Stimulated activated memory B cell treated with anti-CD40 and anti-IgM and Interleukin-4, amounts not matched to agents 10 μg/mL and 1 μg/mL and 100 μg/mL, for 72 hours (primary cell): ENCODE results near the gene CTXND1.

Experiments
- ATAC-seq: fragments of 150-1000 bp; cut with Tn5 transposase; 2 replicates; pipeline ENCODE4 v1.10.0; 2021
- H3K27ac Mint-ChIP-seq: one replicate; pipeline ENCODE4 v1.8.0; 2022; ENCODE audit warnings: mild to moderate bottlenecking, mixed read lengths
- H3K27me3 Mint-ChIP-seq: one replicate; pipeline ENCODE4 v1.8.0; 2022; ENCODE audit warnings: mixed read lengths
- H3K36me3 Mint-ChIP-seq: one replicate; pipeline ENCODE4 v1.8.0; 2022; ENCODE audit warnings: mixed read lengths
- H3K4me1 Mint-ChIP-seq: one replicate; pipeline ENCODE4 v1.8.0; 2022; ENCODE audit warnings: mixed read lengths
- H3K4me3 Mint-ChIP-seq: one replicate; pipeline ENCODE4 v1.8.0; 2022; ENCODE audit warnings: mild to moderate bottlenecking, moderate library complexity, mixed read lengths
- H3K9me3 Mint-ChIP-seq: one replicate; pipeline ENCODE4 v1.8.0; 2022; ENCODE audit warnings: mixed read lengths

Gene CTXND1

DNA sequence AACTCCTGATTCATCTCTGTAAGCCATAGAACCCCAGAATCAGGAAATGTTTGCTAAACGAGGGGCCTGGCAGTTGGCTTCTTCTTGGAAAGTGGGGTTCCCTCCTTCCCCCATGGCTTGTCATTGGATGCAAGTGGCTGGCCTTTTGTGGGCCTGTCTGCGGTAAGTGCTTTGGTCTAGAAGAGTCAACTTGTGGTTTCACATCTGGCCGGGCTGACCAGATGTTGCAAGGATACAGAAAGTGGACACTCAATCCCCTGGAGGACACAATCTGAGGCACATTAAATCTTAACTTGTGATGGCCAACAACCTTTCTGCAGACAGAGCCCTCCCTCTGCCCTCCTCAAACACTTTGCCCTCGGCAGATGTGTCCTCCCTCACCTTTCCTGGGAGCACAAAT, 98.1 kb downstream of the CTXND1 start:
- Mint-ChIP-seq H3K27me3 (no peaks in the 10 kb centered on the region), H3K4me3 (peak overlapping the region; percentile 89), H3K9me3 (no peaks in the 10 kb centered on the region), H3K27ac (peak overlapping the region; percentile 89), H3K36me3 (no peaks in the 10 kb centered on the region), H3K4me1 (peaks cover 26% of the 10 kb centered on the region)
- no peak for ATAC-seq

DNA sequence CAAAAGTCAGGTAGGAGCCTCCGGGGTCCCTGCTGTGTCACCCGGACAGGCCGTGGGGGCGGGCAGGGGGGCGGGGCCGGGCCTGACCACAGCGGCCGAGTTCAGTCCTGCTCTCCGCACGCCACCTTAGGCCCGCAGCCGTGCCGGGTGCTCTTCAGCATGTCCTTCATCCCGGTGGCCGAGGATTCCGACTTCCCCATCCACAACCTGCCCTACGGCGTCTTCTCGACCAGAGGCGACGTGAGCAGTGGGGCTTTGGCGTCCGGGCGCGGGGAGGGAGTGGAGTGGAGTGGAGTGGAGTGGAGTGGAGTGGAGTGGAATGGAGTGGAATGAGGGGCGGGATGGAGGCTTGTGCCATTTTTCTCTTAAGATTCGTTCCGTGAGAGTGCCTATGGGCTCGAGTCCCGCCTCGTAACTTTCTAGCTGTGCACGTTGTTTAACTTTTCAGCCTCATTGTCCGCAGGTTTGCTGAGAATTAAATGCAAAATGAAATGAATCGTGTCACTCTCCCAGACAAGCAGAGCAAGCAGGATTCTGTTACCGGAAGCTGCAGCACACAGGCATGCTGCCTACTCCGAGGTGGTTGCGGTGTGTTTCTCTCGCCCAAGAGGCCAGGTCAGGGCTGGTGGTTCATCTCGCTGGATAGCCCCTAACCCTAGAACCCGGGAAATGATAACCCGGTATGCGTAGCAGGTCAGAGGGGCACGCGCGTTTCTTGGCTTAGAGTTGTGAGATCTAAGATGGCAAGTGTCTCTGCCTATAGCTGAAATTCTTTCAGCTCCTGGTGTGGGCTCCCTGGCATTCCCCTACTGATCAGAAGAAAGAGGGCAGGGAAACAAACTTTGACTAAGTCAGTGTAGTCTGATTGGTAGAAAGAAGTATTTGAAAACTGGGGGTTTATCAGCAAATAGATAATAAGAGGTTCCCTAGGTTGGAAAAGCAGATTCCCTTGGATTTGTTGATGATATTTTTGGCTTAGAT, 98.8 kb downstream of the CTXND1 start, which contains the start of gene FAH:
Gene FAH (plus strand): TSS at position 104 of the 981 bp plus-strand sequence. CDS start 56 bp downstream, at position 160.
- peaks cover 26% of the 10 kb centered on the region for H3K4me1 Mint-ChIP-seq
- no peaks in the 10 kb centered on the region for H3K27me3 Mint-ChIP-seq
- H3K4me3 Mint-ChIP-seq: peak within 1 kb of the TSS; percentile 89
- H3K36me3 Mint-ChIP-seq: no peaks in the 10 kb centered on the region
- no peaks in the 10 kb centered on the region for H3K9me3 Mint-ChIP-seq
- peak within 1 kb of the TSS; percentile 89 for H3K27ac Mint-ChIP-seq
- ATAC-seq: peak; percentile 86

GRCh38 chr15:80152180-80152895, 99.7 kb downstream of the CTXND1 start:
- Mint-ChIP-seq H3K27me3 (no peaks in the 10 kb centered on the region), H3K36me3 (no peaks in the 10 kb centered on the region), H3K4me1 (peaks cover 26% of the 10 kb centered on the region), H3K4me3 (peak overlapping the region; percentile 89), H3K27ac (peak overlapping the region; percentile 89), H3K9me3 (no peaks in the 10 kb centered on the region)
- ATAC-seq: peak; percentile 89

DNA sequence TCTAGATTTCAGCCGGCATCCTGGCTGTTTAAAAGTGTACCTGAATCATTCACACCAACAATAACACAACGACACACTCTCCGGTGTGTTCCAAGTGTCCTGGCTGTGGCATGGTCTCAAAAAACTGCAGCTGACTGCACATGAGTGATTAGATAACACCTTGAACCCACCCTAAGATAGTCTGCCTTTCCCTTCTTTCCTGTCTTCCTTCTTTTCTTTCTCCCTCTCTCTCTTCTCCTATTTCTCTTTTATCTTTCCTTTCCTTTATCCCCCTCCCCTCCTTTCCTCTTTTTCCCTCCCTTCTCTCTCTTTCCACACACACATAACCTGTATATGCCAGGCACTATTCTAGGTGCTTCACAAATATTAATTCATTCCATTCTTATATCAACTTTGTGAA, 100.4 kb downstream of the CTXND1 start:
- H3K4me1 Mint-ChIP-seq: peaks cover 26% of the 10 kb centered on the region
- ATAC-seq: no peak
- no peak overlapping the region for H3K27ac Mint-ChIP-seq
- peak overlapping the region; percentile 89 for H3K4me3 Mint-ChIP-seq
- H3K27me3 Mint-ChIP-seq: no peaks in the 10 kb centered on the region
- no peaks in the 10 kb centered on the region for H3K36me3 Mint-ChIP-seq
- no peaks in the 10 kb centered on the region for H3K9me3 Mint-ChIP-seq

- no peak for ATAC-seq
- H3K4me3 Mint-ChIP-seq: no peak overlapping the region
- H3K27ac Mint-ChIP-seq: no peak overlapping the region
Measured at GRCh38 chr15:80151148-80151547, 100.9 kb downstream of the CTXND1 start.

More at GRCh38 chr15:80151148-80151547, 100.9 kb downstream of the CTXND1 start:
- H3K36me3 Mint-ChIP-seq: no peaks in the 10 kb centered on the region
- no peaks in the 10 kb centered on the region for H3K27me3 Mint-ChIP-seq
- peaks cover 26% of the 10 kb centered on the region for H3K4me1 Mint-ChIP-seq
- H3K9me3 Mint-ChIP-seq: peaks cover 3% of the 10 kb centered on the region
